ENCODE measurements around the gene FBN1.

FBN1 gene

GRCh38 chr15:48578965-48579364, 66.5 kb downstream of the FBN1 start:
- DNase-seq: no peak

GRCh38 chr15:48577469-48577868, 68.0 kb downstream of the FBN1 start:
- no peak for DNase-seq

GRCh38 chr15:48574187-48574586, 71.3 kb downstream of the FBN1 start:
- DNase-seq: no peak

GRCh38 chr15:48573780-48574179, 71.7 kb downstream of the FBN1 start:
- no peak for DNase-seq

- no peak for DNase-seq
These were observed 72.7 kb downstream of the FBN1 start for GRCh38 chr15:48572823-48573222.

GRCh38 chr15:48571510-48571909, 74.0 kb downstream of the FBN1 start:
- DNase-seq: no peak

- DNase-seq: no peak
These were observed 74.7 kb downstream of the FBN1 start for GRCh38 chr15:48570822-48571221.

GRCh38 chr15:48569591-48570302, 75.8 kb downstream of the FBN1 start:
- no peak for DNase-seq

GRCh38 chr15:48566668-48567067, 78.8 kb downstream of the FBN1 start:
- no peak for DNase-seq

GRCh38 chr15:48565560-48566482, 79.7 kb downstream of the FBN1 start:
- DNase-seq: no peak

GRCh38 chr15:48564690-48565089, 80.8 kb downstream of the FBN1 start:
- no peak for DNase-seq

- no peak for DNase-seq
These were observed 81.6 kb downstream of the FBN1 start for GRCh38 chr15:48563934-48564333.

GRCh38 chr15:48560321-48561051, 85.0 kb downstream of the FBN1 start:
- no peak for DNase-seq

GRCh38 chr15:48559285-48559684, 86.2 kb downstream of the FBN1 start:
- no peak for DNase-seq

- DNase-seq: no peak
These were observed 87.3 kb downstream of the FBN1 start for GRCh38 chr15:48558226-48558625.

GRCh38 chr15:48557335-48557734, 88.2 kb downstream of the FBN1 start:
- no peak for DNase-seq

- no peak for DNase-seq
These were observed 89.2 kb downstream of the FBN1 start for GRCh38 chr15:48556159-48556897.

GRCh38 chr15:48555241-48555881, 90.1 kb downstream of the FBN1 start:
- DNase-seq: no peak

GRCh38 chr15:48554112-48554511, 91.4 kb downstream of the FBN1 start:
- DNase-seq: no peak

- no peak for DNase-seq
These were observed 92.0 kb downstream of the FBN1 start for GRCh38 chr15:48553559-48553958.

- DNase-seq: no peak
These were observed 94.5 kb downstream of the FBN1 start for GRCh38 chr15:48550822-48551525.

GRCh38 chr15:48548455-48548854, 97.1 kb downstream of the FBN1 start:
- DNase-seq: no peak
